Activated naive CD4-positive, alpha-beta T cell treated with anti-CD3 and anti-CD28 coated beads, Interleukin-2, amount 50 U/mL, for 72 hours (primary cell): ENCODE results near the gene SPOCD1. TPM values are rescaled to one million over a fixed set of nuclear protein-coding genes. Genes with fewer than 3 reads are reported as not detected.
A peak's percentile ranks its signal among the peaks of the same experiment; 100 is the strongest.

Source experiments
- ATAC-seq, 2 donors: fragments of 150-1000 bp; cut with Tn5 transposase; 2 replicates each; pipeline ENCODE4 v1.10.0; 2021; ENCODE audit warnings: mild to moderate bottlenecking in 2 of 2, moderate library complexity in 2 of 2
- DNase-seq, 2 donors: peaks; one replicate each; pipeline ENCODE4 v3.0.0; 2021 to 2022; ENCODE audit warnings: low spot score in 2 of 2
- H3K27ac Mint-ChIP-seq, 2 donors: one replicate each; pipeline ENCODE4 v1.8.0; 2022; ENCODE audit warnings: mild to moderate bottlenecking in 2 of 2, mixed read lengths in 2 of 2
- H3K36me3 Mint-ChIP-seq, 2 donors: one replicate each; pipeline ENCODE4 v1.8.0; 2022; ENCODE audit warnings: mixed read lengths in 2 of 2
- H3K9me3 Mint-ChIP-seq, 2 donors: one replicate each; pipeline ENCODE4 v1.8.0; 2022; ENCODE audit warnings: mixed read lengths in 2 of 2
- total RNA-seq, 2 donors: library from RNA; stranded (reverse); gene quantifications; one replicate each; pipeline ENCODE4 v1.2.3, GENCODE V29; 2022

SPOCD1 gene
- total RNA-seq, 2 donors from 2014 or later = 0.46 to 1.8 TPM

GRCh38 chr1:31749785-31750735 lies 65.8 kb downstream of the SPOCD1 start:
- Mint-ChIP-seq H3K36me3 (no peaks in the 10 kb centered on the region), H3K27ac (peak overlapping the region in 1 of 2 donors; percentile 51), H3K9me3 (no peaks in the 10 kb centered on the region)
- no peak for ATAC-seq
- DNase-seq = no peak

DNA sequence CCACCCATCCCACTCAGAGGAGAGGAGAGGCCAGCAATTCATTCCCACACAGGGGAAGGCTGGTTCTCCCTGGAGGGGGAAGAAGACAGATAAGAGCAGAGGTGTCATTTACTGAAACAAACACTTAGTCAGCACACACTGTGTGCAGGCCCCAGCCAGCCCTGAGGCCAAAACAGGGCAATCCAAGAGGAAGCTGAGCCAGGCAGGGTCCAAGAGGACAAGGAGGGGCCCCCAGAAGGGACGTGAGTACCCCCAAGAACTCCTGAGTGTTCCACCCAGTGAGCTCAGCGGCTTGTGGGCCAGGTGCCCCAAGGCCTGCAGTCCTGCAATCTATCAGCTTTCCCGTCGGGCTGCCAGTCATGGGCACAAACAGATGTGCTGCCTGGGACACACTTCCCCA lies 67.5 kb downstream of the SPOCD1 start:
- Mint-ChIP-seq H3K27ac (no peak overlapping the region), H3K36me3 (no peaks in the 10 kb centered on the region), H3K9me3 (no peaks in the 10 kb centered on the region)
- DNase-seq = no peak
- ATAC-seq = no peak

DNA sequence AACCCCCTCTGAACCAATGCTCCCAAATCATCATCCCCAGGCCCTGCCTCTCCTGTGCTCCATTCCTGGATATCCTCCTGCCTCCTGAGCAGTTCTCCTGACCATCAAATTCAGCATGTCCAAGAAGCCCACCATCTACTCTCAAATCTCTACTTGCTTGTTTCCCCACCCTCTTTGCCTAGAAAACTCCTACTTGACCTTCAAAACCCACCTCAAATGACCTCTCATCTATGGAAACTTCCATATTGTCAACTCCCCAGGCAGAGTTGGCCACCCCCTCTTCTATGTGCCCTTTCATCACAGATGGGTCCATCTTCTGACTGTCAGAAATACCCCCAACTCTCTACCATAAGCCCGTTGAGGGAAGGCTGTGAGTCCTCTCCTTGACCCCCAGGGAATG lies 68.5 kb downstream of the SPOCD1 start:
- no peak for DNase-seq
- Mint-ChIP-seq H3K36me3 (no peaks in the 10 kb centered on the region), H3K9me3 (no peaks in the 10 kb centered on the region), H3K27ac (peak overlapping the region in 1 of 2 donors; percentile 38)
- ATAC-seq = no peak

DNA sequence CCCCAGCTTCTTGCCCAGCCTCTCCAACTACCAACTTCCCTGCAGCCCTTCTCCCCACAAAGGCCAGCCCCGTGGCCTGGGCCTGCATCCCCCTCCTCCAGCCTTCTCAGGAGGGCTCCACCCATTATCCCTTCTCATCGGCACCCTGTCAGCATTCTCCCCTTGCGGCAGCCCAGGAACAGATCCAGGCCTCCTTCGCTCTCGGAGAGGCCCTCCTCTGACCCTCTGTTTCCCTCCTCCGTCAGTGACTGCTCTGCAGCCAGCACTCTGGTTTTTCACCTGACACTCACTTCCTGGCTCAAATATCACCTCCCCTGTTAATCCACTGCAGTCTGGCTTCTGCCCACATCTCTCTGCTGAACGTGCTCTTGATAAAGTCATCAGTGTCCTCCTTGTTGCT lies 69.1 kb downstream of the SPOCD1 start:
- peak overlapping the region in 1 of 2 donors; percentile 38 for H3K27ac Mint-ChIP-seq

GRCh38 chr1:31745946-31746670 lies 69.7 kb downstream of the SPOCD1 start:
- H3K27ac Mint-ChIP-seq = peak overlapping the region in 1 of 2 donors; percentile 38
- no peak for ATAC-seq

More for the DNA sequence above, 69.1 kb downstream of the SPOCD1 start:
- Mint-ChIP-seq H3K9me3 (no peaks in the 10 kb centered on the region), H3K36me3 (no peaks in the 10 kb centered on the region)
- peak in 1 of 2 donors; percentile 23 for ATAC-seq
- DNase-seq = no peak

GRCh38 chr1:31745096-31745945 lies 70.5 kb downstream of the SPOCD1 start:
- H3K36me3 Mint-ChIP-seq = no peaks in the 10 kb centered on the region
- DNase-seq = peak in 1 of 2 donors; percentile 65
- H3K27ac Mint-ChIP-seq = peak overlapping the region in 1 of 2 donors; percentile 21
- peak; percentile 74 to 85 for ATAC-seq
- H3K9me3 Mint-ChIP-seq = no peaks in the 10 kb centered on the region

More at GRCh38 chr1:31745946-31746670, 69.7 kb downstream of the SPOCD1 start:
- Mint-ChIP-seq H3K9me3 (no peaks in the 10 kb centered on the region), H3K36me3 (no peaks in the 10 kb centered on the region)
- no peak for DNase-seq

DNA sequence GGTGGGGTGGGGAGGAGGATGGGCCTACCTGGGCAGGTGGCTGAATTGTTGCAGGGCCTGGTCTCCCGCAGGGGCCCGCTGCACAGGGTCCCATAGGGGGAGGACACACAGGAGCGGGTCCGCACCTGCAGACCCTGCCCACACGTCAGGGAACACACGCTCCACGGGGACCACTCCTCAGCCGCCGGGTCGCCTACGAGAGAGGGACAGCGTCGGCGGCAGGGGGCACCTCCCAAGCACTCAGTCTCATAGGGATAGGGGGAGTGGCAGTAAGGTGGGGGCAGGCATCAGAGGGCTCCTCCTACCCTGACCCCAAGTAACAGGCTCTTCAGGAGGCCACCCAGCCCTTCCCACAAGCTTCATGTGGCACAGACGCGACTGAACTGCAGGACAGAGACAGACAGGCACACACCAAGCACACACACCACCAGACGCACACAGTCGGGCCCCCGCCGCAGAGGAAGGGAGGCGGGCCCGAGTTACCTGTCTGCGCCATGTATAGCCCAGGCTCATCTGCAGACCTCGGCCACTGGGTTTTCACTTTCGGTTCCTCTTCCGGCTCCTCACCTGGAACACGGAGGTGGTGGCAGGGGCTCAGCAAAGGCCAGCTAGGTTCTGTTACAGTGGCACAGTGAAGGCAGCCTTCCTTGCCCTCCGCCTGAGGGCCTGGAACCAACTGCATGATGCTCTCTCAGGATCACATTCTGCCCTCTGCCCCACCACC lies 71.5 kb downstream of the SPOCD1 start:
- no peaks in the 10 kb centered on the region for H3K9me3 Mint-ChIP-seq
- no peaks in the 10 kb centered on the region for H3K36me3 Mint-ChIP-seq
- ATAC-seq = no peak
- H3K27ac Mint-ChIP-seq = no peak overlapping the region
- no peak for DNase-seq

DNA sequence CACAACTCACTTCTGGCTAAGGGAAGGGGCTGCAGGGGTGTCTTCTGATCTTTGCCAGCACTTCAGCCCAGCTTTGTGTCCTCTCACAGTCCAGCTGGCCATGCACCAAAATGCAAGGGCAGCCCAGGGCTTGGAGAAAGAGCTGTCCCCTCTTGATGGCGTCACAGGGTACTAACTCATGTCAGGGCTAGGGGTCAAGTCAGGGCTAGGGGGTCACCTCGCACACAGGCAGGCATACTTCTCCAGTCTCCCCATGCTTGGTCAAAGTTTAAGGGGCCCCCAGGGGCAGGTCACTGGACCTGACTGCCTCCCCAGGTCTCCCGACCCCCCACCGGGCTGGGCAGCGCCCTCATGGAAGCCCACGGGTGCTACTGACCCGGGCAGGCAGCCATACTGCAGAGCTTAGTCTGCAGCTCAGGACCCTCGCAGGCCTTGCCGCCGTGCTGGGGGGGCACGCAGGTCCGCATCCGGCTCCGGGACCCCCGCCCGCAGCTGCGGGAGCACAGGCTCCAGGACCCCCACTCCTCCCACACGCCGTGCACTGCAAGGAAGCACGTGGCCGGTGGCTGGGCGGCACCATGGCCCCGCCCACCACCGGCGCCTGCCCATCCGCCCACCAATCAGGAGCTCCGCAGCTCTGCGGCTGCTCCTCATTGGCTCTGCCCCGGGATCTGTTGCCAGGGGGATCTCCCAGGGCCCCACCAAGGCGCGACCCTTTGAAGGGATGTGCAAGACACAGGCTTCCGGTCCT lies 73.2 kb downstream of the SPOCD1 start:
- DNase-seq (no peak), ATAC-seq (no peak)
- Mint-ChIP-seq H3K9me3 (no peaks in the 10 kb centered on the region), H3K36me3 (no peaks in the 10 kb centered on the region), H3K27ac (no peak overlapping the region)

Other genes starting within 250 kb of the SPOCD1 start
- not detected for gene TINAGL1, start 239.5 kb downstream of the SPOCD1 start, total RNA-seq
- gene HCRTR1, start 198.3 kb downstream of the SPOCD1 start, total RNA-seq = not detected
- gene PEF1, start 171.1 kb downstream of the SPOCD1 start, total RNA-seq = 10 to 100 TPM; 55.4 to 55.8 TPM
- under 1 TPM in 1 of 2 donors, not detected in 1; 0.21 TPM for gene COL16A1, start 112.0 kb downstream of the SPOCD1 start, total RNA-seq
- 1 to 10 TPM in 1 of 2 donors, under 1 TPM in 1; 0.49 to 1.1 TPM for gene ADGRB2, start 51.7 kb downstream of the SPOCD1 start, total RNA-seq
- gene PTP4A2, start 122.3 kb upstream of the SPOCD1 start, total RNA-seq = 100 to 1,000 TPM; 216 to 408 TPM
- gene KHDRBS1, start 197.8 kb upstream of the SPOCD1 start, total RNA-seq = 100 to 1,000 TPM; 159 to 210 TPM